Panc1 (cell line): ENCODE data around the gene DZIP1.

Experiments
- CTCF ChIP-seq: fragments of 450-650 bp; IDR thresholded peaks from 2 replicates; pipeline ENCODE4 v1.5.1; 2017; ENCODE audit warnings: mild to moderate bottlenecking
- POLR2AphosphoS5 ChIP-seq: IDR thresholded peaks from 2 replicates; pipeline ENCODE4 v1.6.1; 2012; ENCODE audit warnings: mild to moderate bottlenecking, low read depth, low read length, moderate library complexity
- REST ChIP-seq, 2 experiments: IDR thresholded peaks; 2 replicates each; pipeline ENCODE4 v1.6.1; 2011 to 2012; ENCODE audit warnings: low read depth in 2 of 2, control low read depth in 1 of 2, low read length in 1 of 2, mild to moderate bottlenecking in 1 of 2, moderate library complexity in 1 of 2; ENCODE audit not compliant: insufficient read depth in 1 of 2
- SIN3A ChIP-seq: IDR thresholded peaks from 2 replicates; pipeline ENCODE4 v1.6.1; 2012; ENCODE audit warnings: low read depth, mild to moderate bottlenecking, low read length, moderate library complexity, borderline replicate concordance; ENCODE audit not compliant: insufficient read depth

GRCh38 chr13:95642028-95642621 is 2.4 kb downstream of the DZIP1 start:
- no peak for TF ChIP-seq POLR2AphosphoS5
- no peak for TF ChIP-seq CTCF
- no peak for TF ChIP-seq SIN3A
- TF ChIP-seq REST (IDR thresholded peaks at IDR 0.05; ENCODE audit: insufficient read depth in 1 of 2, low read depth in 2 of 2, low read length in 1 of 2) = no peak
